Neural cell (in vitro differentiated cells): ENCODE data around the gene FBXO11. TPM values are rescaled to one million over a fixed set of nuclear protein-coding genes. Genes with fewer than 3 reads are reported as not detected.

Experiments used
- H2AFZ ChIP-seq: fragments of 200-600, 300-800 bp; sonication (generic), shearing (Covaris generic); 2 replicates; pipeline ENCODE4 v1.6.0; 2014; ENCODE audit warnings: low read depth, mild to moderate bottlenecking, antibody characterized with exemption, low read length, moderate library complexity
- H3F3A ChIP-seq: fragments of 200-600 bp; shearing (Covaris generic); 2 replicates; pipeline ENCODE4 v1.6.1; 2016; ENCODE audit warnings: mild to moderate bottlenecking, moderate library complexity, mixed read lengths, antibody characterized with exemption, low read length; ENCODE audit not compliant: insufficient read depth, poor library complexity, severe bottlenecking
- H3K27ac ChIP-seq: fragments of 200-600, 300-800 bp; sonication (generic), shearing (Covaris generic); 2 replicates; pipeline ENCODE4 v1.5.1; 2014; ENCODE audit warnings: mild to moderate bottlenecking, low read length, moderate library complexity
- H3K27me3 ChIP-seq: fragments of 300-800, 200-600 bp; sonication (generic), shearing (Covaris generic); 2 replicates; pipeline ENCODE4 v1.6.0; 2014; ENCODE audit warnings: mild to moderate bottlenecking, low read depth, low read length, moderate library complexity; ENCODE audit not compliant: insufficient read depth
- H3K36me3 ChIP-seq: fragments of 300-800, 200-600 bp; sonication (generic), shearing (Covaris generic); 2 replicates; pipeline ENCODE4 v1.5.1; 2014; ENCODE audit warnings: mild to moderate bottlenecking, antibody characterized with exemption, low read length, moderate library complexity; ENCODE audit not compliant: insufficient read depth
- H3K4me2 ChIP-seq: fragments of 300-800, 200-600 bp; sonication (generic), shearing (Covaris generic); 2 replicates; pipeline ENCODE4 v1.6.0; 2014; ENCODE audit warnings: mild to moderate bottlenecking, low read length
- H3K4me3 ChIP-seq: fragments of 300-800, 200-600 bp; sonication (generic), shearing (Covaris generic); 2 replicates; pipeline ENCODE4 v1.5.1; 2014; ENCODE audit warnings: mild to moderate bottlenecking, low read length, moderate library complexity
- H3K79me2 ChIP-seq: fragments of 200-600 bp; shearing (Covaris generic); replicated peaks from 2 replicates; pipeline ENCODE4 v1.6.0; 2014; ENCODE audit warnings: mild to moderate bottlenecking, low read length, moderate library complexity; ENCODE audit not compliant: insufficient read depth
- H3K9ac ChIP-seq: fragments of 300-800, 200-600 bp; sonication (generic), shearing (Covaris generic); 2 replicates; pipeline ENCODE4 v1.6.1; 2016; ENCODE audit warnings: mild to moderate bottlenecking, low read length, mixed read lengths
- H3K9me2 ChIP-seq: fragments of 200-600 bp; shearing (Covaris generic); 2 replicates; pipeline ENCODE4 v1.6.1; 2016; ENCODE audit warnings: mild to moderate bottlenecking, low read length, mixed read lengths; ENCODE audit not compliant: insufficient read depth
- H3K9me3 ChIP-seq: fragments of 200-600, 300-800 bp; sonication (generic), shearing (Covaris generic); 2 replicates; pipeline ENCODE4 v1.6.1; 2016; ENCODE audit warnings: mild to moderate bottlenecking, mixed run types, low read length, moderate library complexity, mixed read lengths
- H4K20me1 ChIP-seq: fragments of 200-600 bp; shearing (Covaris generic); 2 replicates; pipeline ENCODE4 v1.6.1; 2016; ENCODE audit warnings: mild to moderate bottlenecking, mixed run types; ENCODE audit not compliant: insufficient read depth
- CTCF ChIP-seq: fragments of 450-650 bp; IDR thresholded peaks from 2 replicates; pipeline ENCODE4 v1.5.1; 2014; ENCODE audit warnings: antibody characterized with exemption, mild to moderate bottlenecking, moderate library complexity; ENCODE audit not compliant: poor library complexity, severe bottlenecking
- EP300 ChIP-seq: fragments of 450-650 bp; conservative IDR thresholded peaks from 2 replicates; pipeline ENCODE4 v1.6.1; 2014; ENCODE audit warnings: antibody characterized with exemption, mild to moderate bottlenecking, moderate library complexity; ENCODE audit not compliant: poor library complexity, severe bottlenecking
- MXI1 ChIP-seq: fragments of 450-650 bp; conservative IDR thresholded peaks from 2 replicates; pipeline ENCODE4 v1.6.1; 2014; ENCODE audit warnings: antibody characterized with exemption, mild to moderate bottlenecking; ENCODE audit not compliant: poor library complexity, severe bottlenecking
- POLR2AphosphoS5 ChIP-seq: IDR thresholded peaks from 2 replicates; pipeline ENCODE4 v1.6.1; 2012
- RAD21 ChIP-seq: fragments of 450-650 bp; conservative IDR thresholded peaks from 2 replicates; pipeline ENCODE4 v1.6.1; 2014; ENCODE audit warnings: antibody characterized with exemption, mild to moderate bottlenecking, moderate library complexity
- REST ChIP-seq: IDR thresholded peaks from 2 replicates; pipeline ENCODE4 v1.6.1; 2012; ENCODE audit warnings: borderline replicate concordance
- SMC3 ChIP-seq: fragments of 450-650 bp; conservative IDR thresholded peaks from 2 replicates; pipeline ENCODE4 v1.6.1; 2014; ENCODE audit warnings: antibody characterized with exemption, mild to moderate bottlenecking, moderate library complexity; ENCODE audit not compliant: poor library complexity
- polyA plus RNA-seq: library from polyadenylated mRNA; depleted of rRNA; stranded (reverse); fragments of >200 nt; gene quantifications from 2 replicates; pipeline ENCODE4 v1.2.3, GENCODE V29; 2014

Gene FBXO11
- polyA plus RNA-seq, 1 donor from 2014 or later, result 132 TPM

GRCh38 chr2:47799031-47799609 is 107.2 kb downstream of the FBXO11 start:
- Histone ChIP-seq H3K79me2 (peaks cover 24% of the 10 kb centered on the region), H4K20me1 (no peaks in the 10 kb centered on the region), H3K4me3 (no peak overlapping the region), H3F3A (no peaks in the 10 kb centered on the region), H3K9me3 (no peaks in the 10 kb centered on the region), H3K27ac (no peak overlapping the region), H3K36me3 (peaks cover 44% of the 10 kb centered on the region), H3K9me2 (no peaks in the 10 kb centered on the region), H3K4me2 (no peak overlapping the region), H3K27me3 (no peaks in the 10 kb centered on the region), H3K9ac (no peak overlapping the region), H2AFZ (no peak overlapping the region)
- TF ChIP-seq POLR2AphosphoS5 (peak; percentile 6), MXI1 (no peak)

GRCh38 chr2:47798631-47799030 is 107.7 kb downstream of the FBXO11 start:
- H2AFZ ChIP-seq, result no peak overlapping the region
- no peak for TF ChIP-seq MXI1
- no peak for TF ChIP-seq RAD21
- H3K9me3 ChIP-seq, result no peaks in the 10 kb centered on the region
- peaks cover 24% of the 10 kb centered on the region for H3K79me2 ChIP-seq
- no peak overlapping the region for H3K4me2 ChIP-seq
- H3K9ac ChIP-seq, result no peak overlapping the region
- H3F3A ChIP-seq, result no peaks in the 10 kb centered on the region
- no peaks in the 10 kb centered on the region for H3K9me2 ChIP-seq
- H4K20me1 ChIP-seq, result no peaks in the 10 kb centered on the region
- H3K27me3 ChIP-seq, result no peaks in the 10 kb centered on the region
- H3K4me3 ChIP-seq, result no peak overlapping the region
- H3K27ac ChIP-seq, result no peak overlapping the region
- peaks cover 41% of the 10 kb centered on the region for H3K36me3 ChIP-seq

- Histone ChIP-seq H4K20me1 (no peaks in the 10 kb centered on the region), H3K9me3 (no peaks in the 10 kb centered on the region), H3K79me2 (peaks cover 39% of the 10 kb centered on the region), H3K9ac (no peak overlapping the region), H3K27me3 (no peaks in the 10 kb centered on the region), H3K36me3 (peaks cover 28% of the 10 kb centered on the region), H3K9me2 (no peaks in the 10 kb centered on the region), H3K27ac (no peak overlapping the region), H3F3A (no peaks in the 10 kb centered on the region), H3K4me3 (no peak overlapping the region), H2AFZ (no peak overlapping the region), H3K4me2 (no peak overlapping the region)
- TF ChIP-seq REST (no peak), RAD21 (no peak), EP300 (no peak), CTCF (no peak), SMC3 (no peak)
Measured at GRCh38 chr2:47796090-47796697, 110.1 kb downstream of the FBXO11 start.
